CD4-positive, alpha-beta T cell treated with Interleukin-10 for 1 hour (primary cell): ENCODE data around the gene HOXB7.

Source experiments
- DNase-seq: peaks from one replicate; pipeline ENCODE4 v3.0.0-alpha.2; 2020

Gene HOXB7

DNA sequence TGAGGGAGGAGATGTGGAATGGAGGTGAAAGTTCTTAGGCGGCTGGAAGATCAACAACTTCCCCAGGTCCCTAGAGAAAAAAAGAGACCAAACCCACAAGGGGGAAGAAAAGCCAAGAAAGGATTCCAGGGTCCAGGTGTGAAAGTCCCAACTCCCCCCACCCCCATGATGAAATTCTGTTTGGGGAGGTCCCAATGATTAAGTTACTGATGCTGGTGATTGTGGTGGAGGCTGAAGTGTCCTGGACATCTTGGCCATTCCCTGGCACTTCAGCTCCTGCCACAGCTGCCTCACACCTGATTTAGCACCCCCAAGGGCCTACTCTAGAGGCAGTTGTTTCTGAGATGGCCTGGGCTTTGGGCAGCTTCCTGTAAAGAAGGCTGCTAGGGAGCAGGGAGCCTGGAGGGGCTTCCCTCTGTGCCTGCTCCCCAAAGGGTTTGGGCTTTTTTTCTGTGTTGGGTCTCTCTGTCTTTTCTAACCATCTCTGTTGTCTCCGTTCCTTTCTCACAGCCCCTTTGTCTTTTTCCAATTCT lies 45.7 kb downstream of the HOXB7 start:
- DNase-seq, result no peak

- DNase-seq, result no peak
Observed at GRCh38 chr17:48564188-48565021, 46.4 kb downstream of the HOXB7 start.

GRCh38 chr17:48563867-48564187 lies 47.0 kb downstream of the HOXB7 start:
- no peak for DNase-seq

DNA sequence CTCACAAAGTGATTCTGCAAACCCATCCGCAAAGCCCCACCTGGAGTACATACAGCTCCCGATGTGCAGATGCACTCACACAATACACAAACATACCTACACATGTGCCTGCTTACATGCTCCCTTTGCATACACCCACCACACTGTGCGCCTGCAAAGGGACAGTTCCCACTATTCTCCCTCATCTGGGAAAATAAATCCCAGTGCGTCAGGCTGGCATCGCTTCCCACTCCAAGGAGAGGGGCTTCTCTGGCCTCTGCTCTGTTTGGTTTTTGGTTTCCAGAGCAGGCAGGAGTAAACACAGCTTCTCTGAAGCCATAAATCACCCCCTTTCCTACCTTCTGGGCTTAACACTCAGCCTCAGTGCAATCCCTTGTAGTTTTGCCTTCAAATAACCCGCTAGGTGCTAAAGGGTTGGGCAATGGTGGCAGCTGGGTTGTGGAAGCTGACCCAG lies 47.4 kb downstream of the HOXB7 start:
- DNase-seq, result no peak

DNA sequence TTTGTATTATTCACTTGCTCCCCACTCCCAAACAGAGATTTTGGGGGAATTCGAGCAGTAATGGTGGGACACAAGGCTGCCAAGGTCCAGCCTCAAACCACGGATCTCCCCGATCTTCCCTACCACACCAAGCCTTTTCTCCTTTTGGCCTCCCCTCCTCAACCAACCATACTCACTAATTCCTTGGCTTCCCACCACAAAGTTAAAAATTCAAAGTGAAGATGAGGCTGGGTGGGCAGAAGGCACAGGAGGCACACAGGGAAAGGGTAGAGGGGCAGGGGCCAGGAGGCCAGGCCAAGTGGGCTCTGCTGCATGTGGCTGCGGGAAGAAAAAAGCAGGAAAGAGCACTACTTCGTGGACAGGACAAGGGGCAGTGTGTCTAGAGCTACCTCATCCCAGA lies 47.9 kb downstream of the HOXB7 start:
- DNase-seq, result no peak

GRCh38 chr17:48561884-48562810 lies 48.7 kb downstream of the HOXB7 start:
- DNase-seq, result no peak

GRCh38 chr17:48559840-48560817 lies 50.7 kb downstream of the HOXB7 start:
- DNase-seq, result no peak

DNA sequence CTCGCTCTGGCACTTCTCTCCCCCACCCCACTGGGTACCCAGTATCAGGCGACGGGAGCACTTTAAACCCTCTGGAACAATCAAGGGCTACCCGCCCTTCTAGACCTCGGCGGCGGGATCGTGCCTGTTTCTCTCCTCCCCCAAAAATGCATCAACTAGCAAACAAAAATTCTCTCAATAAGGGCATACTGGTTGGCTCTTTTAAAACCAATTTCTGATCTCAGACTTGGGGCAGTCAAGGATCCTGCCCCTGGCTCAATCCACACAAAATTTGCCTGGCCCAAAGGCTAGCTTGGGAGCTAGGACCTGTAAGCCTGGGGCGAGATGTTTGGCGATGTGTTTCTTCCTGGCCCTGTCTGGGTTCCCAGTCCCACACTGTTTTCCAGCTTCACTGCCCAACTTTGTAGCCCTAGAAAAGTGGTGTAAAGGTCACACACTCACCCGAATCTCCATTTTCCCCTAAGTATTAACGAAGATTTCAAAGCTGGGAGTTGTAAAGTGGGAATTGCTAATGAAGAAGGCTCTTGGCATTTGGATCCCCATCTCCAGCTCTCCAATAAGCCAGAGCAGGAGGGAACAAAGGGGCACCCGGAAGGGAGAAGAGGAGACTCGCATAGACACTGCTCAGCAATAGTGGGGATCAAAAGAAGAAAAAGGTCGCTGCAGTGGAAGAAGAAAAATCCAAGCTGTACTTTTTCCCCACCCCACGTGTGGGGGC lies 51.5 kb downstream of the HOXB7 start:
- no peak for DNase-seq

DNA sequence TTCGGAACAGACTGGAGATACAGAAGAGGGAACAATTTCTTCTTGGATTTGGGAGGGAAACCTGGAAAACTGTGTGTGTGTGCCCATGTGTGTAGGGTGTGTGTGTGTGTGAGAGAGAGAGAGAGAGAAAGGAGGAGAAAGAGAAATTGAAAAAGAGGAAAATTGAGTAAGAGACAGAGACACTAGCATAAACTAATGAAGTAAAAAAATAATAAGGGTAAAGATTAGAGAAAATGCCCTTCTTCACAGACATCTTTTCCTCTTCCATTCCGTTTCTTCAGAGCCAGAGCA lies 52.0 kb downstream of the HOXB7 start:
- no peak for DNase-seq

GRCh38 chr17:48558057-48558830 lies 52.6 kb downstream of the HOXB7 start:
- DNase-seq, result no peak
